Right lobe of liver (tissue), 6 donors: ENCODE data around the gene MAPK8. TPM values are rescaled to one million over a fixed set of nuclear protein-coding genes. Genes with fewer than 3 reads are reported as not detected.

Experiments
- ATAC-seq, 4 donors: fragments of 200-7000 bp; cut with Tn5 transposase; one replicate each; pipeline ENCODE4 v1.9.1; 2020; ENCODE audit warnings: mild to moderate bottlenecking in 4 of 4, moderate library complexity in 4 of 4
- DNase-seq, 3 donors: peaks; one replicate each; pipeline ENCODE4 v3.0.0-alpha.2; 2020
- H3K27ac ChIP-seq, 3 donors: fragments of 200-600 bp; one replicate each; pipeline ENCODE4 v1.8.0; 2022
- H3K27me3 ChIP-seq, 2 donors: fragments of 200-600 bp; one replicate each; pipeline ENCODE4 v1.8.0; 2022
- H3K36me3 ChIP-seq, 4 donors: fragments of 200-600 bp; sonication (generic) in 1 of 4; one replicate each; pipeline versions ENCODE4 v1.5.1 to v1.8.0; 2017 to 2022; ENCODE audit warnings: control low read depth in 1 of 4
- H3K4me1 ChIP-seq, 4 donors: fragments of 200-600 bp; sonication (generic) in 1 of 4; one replicate each; pipeline versions ENCODE4 v1.5.1 to v1.8.0; 2017 to 2022; ENCODE audit warnings: control low read depth in 1 of 4
- H3K4me3 ChIP-seq, 3 donors: fragments of 200-600 bp; one replicate each; pipeline ENCODE4 v1.8.0; 2022
- H3K9me3 ChIP-seq, 4 donors: fragments of 200-600 bp; sonication (generic) in 1 of 4; one replicate each; pipeline versions ENCODE4 v1.5.1 to v1.8.0; 2017 to 2022; ENCODE audit warnings: control low read depth in 1 of 4
- CTCF ChIP-seq, 4 donors: fragments of 200-600 bp in 3 of 4; fragments of 450-650 bp in 1 of 4; IDR thresholded peaks; one replicate each; pipeline versions ENCODE4 v1.5.1 to v1.8.0; 2016 to 2022; ENCODE audit warnings: antibody characterized with exemption in 4 of 4, mild to moderate bottlenecking in 2 of 4
- POLR2A ChIP-seq: fragments of 450-650 bp; IDR thresholded peaks from one replicate; pipeline ENCODE4 v1.6.1; 2017; ENCODE audit warnings: antibody characterized with exemption, mild to moderate bottlenecking
- WGBS: methylation state at CpG from one replicate; pipeline ENCODE4 v1.1.6; 2018; ENCODE audit warnings: low coverage, low lambda C conversion rate; ENCODE audit not compliant: insufficient coverage; ENCODE audit errors: missing lambda C conversion rate; 5-methylcytosine and 5-hydroxymethylcytosine counted together
- intact Hi-C, 2 donors: fragments of 100-400 bp; cut with DNase I; formaldehyde crosslinking; loops; one replicate each; pipeline versions ENCODE4 v1.11.2 to v1.14.1; 2022
- total RNA-seq, 6 experiments: library from RNA; depleted of rRNA in 2 of 6; stranded (reverse); fragments of >200 nt in 2 of 6; fragmentation: NEBNext Ultra II Directional in 3 of 6; extraction: Animal tissue kit (Norgen Biotek cat#: 25700) in 3 of 6; gene quantifications; one replicate each; pipeline versions ENCODE4 v1.1.0 to v1.2.4, GENCODE V29; 2016 to 2023
- donor health status: DM: no; HTN: yes; CAD: no.
- donor health status: DM: no; HTN: no; CAD: no.
- donor health status: DM: no; HTN: no; CAD: no.
- donor health status: DM: no; HTN: yes; CAD: no.
- donor health status: DM: no; HTN: yes; CAD: no.

Gene MAPK8
- total RNA-seq, 6 experiments from 2014 or later = 19.1 to 31.6 (median 27.6) TPM

DNA sequence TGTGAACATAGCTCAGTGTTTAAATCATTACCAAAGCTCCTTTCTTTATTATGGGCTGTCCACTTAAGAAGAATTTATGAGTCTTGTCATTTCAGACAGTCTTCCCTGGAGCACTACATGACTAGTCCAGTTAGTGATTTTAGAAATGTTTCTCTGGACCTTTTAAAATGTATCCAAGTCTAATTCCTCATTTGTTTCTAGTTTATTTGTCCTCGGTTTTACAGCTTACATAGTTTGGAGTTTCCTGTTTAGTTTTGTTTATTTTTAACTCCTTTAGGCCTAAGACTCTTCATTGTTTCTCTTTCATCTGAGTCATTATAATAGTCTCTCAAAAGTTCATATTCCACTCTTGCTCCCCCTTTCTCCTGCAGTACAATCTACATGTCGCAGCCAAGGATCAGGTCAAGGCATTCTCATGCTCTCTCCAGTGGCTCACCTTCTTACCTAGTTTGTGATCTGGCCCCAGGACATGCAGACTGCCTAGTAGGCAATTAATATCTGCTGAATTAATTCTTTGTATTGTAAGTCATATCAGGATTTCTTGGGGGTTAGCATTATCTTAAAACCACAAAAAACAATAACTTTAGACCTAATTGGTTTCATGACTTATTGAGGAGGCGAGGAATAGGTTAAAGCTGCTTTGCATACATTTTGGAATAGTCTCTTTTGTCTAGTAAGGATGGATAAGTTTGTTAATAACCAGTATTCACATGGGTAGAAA is 93.8 kb downstream of the MAPK8 start:
- TF ChIP-seq POLR2A (no peak), CTCF (IDR thresholded peaks at IDR 0.05) (no peak)
- Histone ChIP-seq H3K4me1 (no peaks in the 10 kb centered on the region), H3K4me3 (no peak overlapping the region), H3K9me3 (no peaks in the 10 kb centered on the region), H3K36me3 (no peaks in the 10 kb centered on the region), H3K27me3 (no peaks in the 10 kb centered on the region), H3K27ac (no peak overlapping the region)
- DNase-seq (no peak), ATAC-seq (no peak)
- intact Hi-C loops = no loop called here
- WGBS = 80% methylated on average over 3 of the region's 3 CpGs

GRCh38 chr10:48400850-48401220 is 94.4 kb downstream of the MAPK8 start:
- DNase-seq (no peak), ATAC-seq (no peak)
- Histone ChIP-seq H3K4me3 (no peak overlapping the region), H3K9me3 (no peaks in the 10 kb centered on the region), H3K4me1 (no peaks in the 10 kb centered on the region), H3K27ac (no peak overlapping the region), H3K36me3 (no peaks in the 10 kb centered on the region), H3K27me3 (no peaks in the 10 kb centered on the region)
- no peak for TF ChIP-seq POLR2A
- no peak for TF ChIP-seq CTCF (IDR thresholded peaks at IDR 0.05)
- intact Hi-C loops = no loop called here
- WGBS = 100% methylated on average over 1 of the region's 1 CpG

DNA sequence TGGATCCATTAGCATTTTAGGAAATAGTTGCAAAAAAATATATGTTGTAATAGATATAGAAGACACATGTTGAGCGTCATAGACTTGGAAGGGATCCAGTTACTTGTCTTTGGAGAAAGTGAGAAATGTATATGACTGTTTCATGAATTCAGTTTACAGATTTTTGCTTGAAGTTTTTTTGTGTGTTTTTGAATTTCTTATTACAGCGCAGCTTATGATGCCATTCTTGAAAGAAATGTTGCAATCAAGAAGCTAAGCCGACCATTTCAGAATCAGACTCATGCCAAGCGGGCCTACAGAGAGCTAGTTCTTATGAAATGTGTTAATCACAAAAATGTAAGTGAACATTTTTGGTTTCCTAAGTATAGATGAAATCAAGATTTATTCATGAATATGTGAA is 98.2 kb downstream of the MAPK8 start:
- ATAC-seq = no peak
- Histone ChIP-seq H3K4me3 (no peak overlapping the region), H3K4me1 (no peaks in the 10 kb centered on the region), H3K9me3 (no peaks in the 10 kb centered on the region), H3K36me3 (no peaks in the 10 kb centered on the region), H3K27ac (no peak overlapping the region), H3K27me3 (no peaks in the 10 kb centered on the region)
- WGBS = 70% methylated on average over 4 of the region's 4 CpGs
- DNase-seq = no peak
- intact Hi-C loops = no loop called here
- TF ChIP-seq CTCF (IDR thresholded peaks at IDR 0.05) = no peak
- no peak for TF ChIP-seq POLR2A

DNA sequence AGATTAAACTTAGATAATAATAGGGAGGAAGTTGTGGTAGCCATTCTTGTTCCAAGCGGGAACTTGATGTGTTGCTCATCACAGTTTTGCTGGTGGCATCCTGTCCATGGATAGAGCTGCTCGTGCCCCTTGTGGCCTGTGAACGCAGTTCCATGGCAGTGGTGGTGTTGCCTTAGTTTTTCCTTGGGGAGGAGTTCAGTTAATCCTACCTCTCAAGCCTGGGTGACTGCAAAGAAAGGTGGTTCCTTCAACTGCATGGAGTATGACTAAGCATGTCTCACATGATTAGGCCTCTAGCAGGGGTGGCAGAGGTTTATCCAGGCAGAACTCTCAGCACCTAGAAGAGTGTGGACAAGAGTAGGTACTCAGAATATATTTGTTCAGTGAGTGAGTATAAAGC is 99.7 kb downstream of the MAPK8 start:
- intact Hi-C loops = no loop called here
- no CpG with 5 or more reads among the region's 3 CpGs for WGBS
- peaks cover 0 to 5% (median 0%) of the 10 kb centered on the region in 4 donors for H3K36me3 ChIP-seq
- ATAC-seq (no peak), DNase-seq (no peak)
- no peaks in the 10 kb centered on the region for H3K27me3 ChIP-seq
- H3K4me3 ChIP-seq = no peak overlapping the region
- H3K9me3 ChIP-seq = no peaks in the 10 kb centered on the region
- H3K27ac ChIP-seq = no peak overlapping the region
- H3K4me1 ChIP-seq = no peaks in the 10 kb centered on the region
- TF ChIP-seq CTCF (IDR thresholded peaks at IDR 0.05) (no peak), POLR2A (no peak)

DNA sequence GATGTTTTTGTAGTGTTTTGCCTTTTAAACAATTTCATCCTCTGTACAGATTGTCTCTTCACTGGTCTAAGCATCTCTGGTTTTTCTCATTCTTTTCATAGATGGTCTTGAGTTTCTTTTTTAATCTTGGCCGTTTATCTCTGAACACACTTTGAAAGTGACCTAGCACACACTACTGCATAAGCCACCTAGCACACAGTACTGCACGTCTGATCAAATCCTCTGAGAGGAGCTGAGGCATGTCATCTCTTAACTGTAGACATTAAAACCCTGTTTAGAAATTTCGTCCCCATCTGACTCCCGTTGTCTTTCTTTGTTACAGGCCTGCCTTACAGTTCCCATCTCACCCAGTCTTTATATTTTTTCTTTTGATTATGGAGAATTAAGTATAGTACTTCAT is 100.2 kb downstream of the MAPK8 start:
- DNase-seq (no peak), ATAC-seq (no peak)
- intact Hi-C loops = no loop called here
- Histone ChIP-seq H3K4me1 (no peaks in the 10 kb centered on the region), H3K27me3 (no peaks in the 10 kb centered on the region), H3K27ac (no peak overlapping the region), H3K4me3 (no peak overlapping the region), H3K9me3 (no peaks in the 10 kb centered on the region), H3K36me3 (peaks cover 0 to 5% (median 0%) of the 10 kb centered on the region in 4 donors)
- 91% methylated on average over 4 of the region's 4 CpGs for WGBS
- TF ChIP-seq CTCF (IDR thresholded peaks at IDR 0.05) (no peak), POLR2A (no peak)
